ENCODE results near the gene ERBB4. TPM values are rescaled to one million over a fixed set of nuclear protein-coding genes. Genes with fewer than 3 reads are reported as not detected.

Gene ERBB4
- total RNA-seq, 1 experiment from 2014 or later = not detected

GRCh38 chr2:212284166-212284565, 254.4 kb downstream of the ERBB4 start:
- ChIA-PET CTCF (interaction anchor here (0.6 to 1.4 kb wide), 2 partner anchors 15 to 561 kb away, joined by 3 to 5 read pairs; no protein-coding TSS in a partner anchor), POLR2A (no interaction called here)
- Mint-ChIP-seq H3K36me3 (ENCODE audit: insufficient read depth, unreplicated experiment) (no peaks in the 10 kb centered on the region), H3K27me3 (ENCODE audit: insufficient read depth, unreplicated experiment) (peaks cover 94% of the 10 kb centered on the region), H3K4me3 (ENCODE audit: unreplicated experiment) (no peak overlapping the region), H3K27ac (ENCODE audit: low read depth, unreplicated experiment) (no peak overlapping the region), H3K9me3 (ENCODE audit: unreplicated experiment) (no peaks in the 10 kb centered on the region), H3K4me1 (ENCODE audit: insufficient read depth, unreplicated experiment) (no peaks in the 10 kb centered on the region)
- DNase-seq (ENCODE audit: unreplicated experiment) = no peak
- intact Hi-C loops (cut with micrococcal nuclease) = no loop called here
- TF ChIP-seq CTCF (IDR thresholded peaks at IDR 0.05; ENCODE audit: unreplicated experiment) = no peak
- BruUV-seq (replicated peaks) = no TSS peak

GRCh38 chr2:212282671-212283261, 255.8 kb downstream of the ERBB4 start:
- intact Hi-C loops (cut with micrococcal nuclease) = no loop called here
- CTCF ChIA-PET = no interaction called here
- POLR2A ChIA-PET = no interaction called here
- BruUV-seq (replicated peaks) = no TSS peak
- no peak for DNase-seq (ENCODE audit: unreplicated experiment)
- Mint-ChIP-seq H3K9me3 (ENCODE audit: unreplicated experiment) (no peaks in the 10 kb centered on the region), H3K27me3 (ENCODE audit: insufficient read depth, unreplicated experiment) (peaks cover 93% of the 10 kb centered on the region), H3K27ac (ENCODE audit: low read depth, unreplicated experiment) (no peak overlapping the region), H3K36me3 (ENCODE audit: insufficient read depth, unreplicated experiment) (no peaks in the 10 kb centered on the region), H3K4me1 (ENCODE audit: insufficient read depth, unreplicated experiment) (no peaks in the 10 kb centered on the region), H3K4me3 (ENCODE audit: unreplicated experiment) (no peak overlapping the region)
- no peak for TF ChIP-seq CTCF (IDR thresholded peaks at IDR 0.05; ENCODE audit: unreplicated experiment)

GRCh38 chr2:212276813-212277212, 261.8 kb downstream of the ERBB4 start:
- no peak for TF ChIP-seq CTCF (IDR thresholded peaks at IDR 0.05; ENCODE audit: unreplicated experiment)
- no peak for DNase-seq (ENCODE audit: unreplicated experiment)
- BruUV-seq (replicated peaks) = no TSS peak
- Mint-ChIP-seq H3K4me3 (ENCODE audit: unreplicated experiment) (no peak overlapping the region), H3K27me3 (ENCODE audit: insufficient read depth, unreplicated experiment) (peaks cover 56% of the 10 kb centered on the region), H3K36me3 (ENCODE audit: insufficient read depth, unreplicated experiment) (no peaks in the 10 kb centered on the region), H3K4me1 (ENCODE audit: insufficient read depth, unreplicated experiment) (no peaks in the 10 kb centered on the region), H3K9me3 (ENCODE audit: unreplicated experiment) (no peaks in the 10 kb centered on the region), H3K27ac (ENCODE audit: low read depth, unreplicated experiment) (no peak overlapping the region)
- ChIA-PET CTCF (interaction anchor here (0.9 kb wide), 1 partner anchor 27 kb away, joined by 3 read pairs; no protein-coding TSS in a partner anchor), POLR2A (no interaction called here)
- intact Hi-C loops (cut with micrococcal nuclease) = no loop called here

GRCh38 chr2:212274215-212274614, 264.4 kb downstream of the ERBB4 start:
- no TSS peak for BruUV-seq (replicated peaks)
- no peak for DNase-seq (ENCODE audit: unreplicated experiment)
- no peak for TF ChIP-seq CTCF (IDR thresholded peaks at IDR 0.05; ENCODE audit: unreplicated experiment)
- CTCF ChIA-PET = interaction anchor here (0.6 kb wide), 1 partner anchor 39 kb away, joined by 3 read pairs; no protein-coding TSS in a partner anchor
- Mint-ChIP-seq H3K4me3 (ENCODE audit: unreplicated experiment) (no peak overlapping the region), H3K4me1 (ENCODE audit: insufficient read depth, unreplicated experiment) (no peaks in the 10 kb centered on the region), H3K9me3 (ENCODE audit: unreplicated experiment) (no peaks in the 10 kb centered on the region), H3K27me3 (ENCODE audit: insufficient read depth, unreplicated experiment) (peaks cover 55% of the 10 kb centered on the region), H3K36me3 (ENCODE audit: insufficient read depth, unreplicated experiment) (no peaks in the 10 kb centered on the region), H3K27ac (ENCODE audit: low read depth, unreplicated experiment) (no peak overlapping the region)
- intact Hi-C loops (cut with micrococcal nuclease) = no loop called here
- POLR2A ChIA-PET = no interaction called here
